ENCODE measurements around the gene FOCAD.

The FOCAD gene

DNA sequence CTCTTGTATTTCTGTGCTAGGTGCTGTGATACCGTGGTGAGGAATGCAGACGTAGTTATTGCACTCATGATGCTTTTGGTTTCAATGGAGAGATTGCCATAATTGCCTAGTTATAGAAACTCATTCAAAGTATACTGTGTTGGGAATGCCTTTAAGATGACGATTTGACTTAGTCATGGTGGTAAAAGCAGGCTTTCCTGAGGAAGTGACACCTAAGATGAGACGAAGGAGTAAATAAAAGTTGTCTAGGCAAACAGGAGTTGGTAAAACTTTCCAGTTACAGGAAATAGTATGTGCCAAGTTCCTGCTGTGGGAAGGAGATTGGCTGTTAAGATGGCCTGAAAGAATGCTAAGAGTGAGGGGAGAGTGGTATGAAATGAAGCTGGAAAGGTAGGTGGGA is 48.1 kb downstream of the FOCAD start:
- DNase-seq: no peak

DNA sequence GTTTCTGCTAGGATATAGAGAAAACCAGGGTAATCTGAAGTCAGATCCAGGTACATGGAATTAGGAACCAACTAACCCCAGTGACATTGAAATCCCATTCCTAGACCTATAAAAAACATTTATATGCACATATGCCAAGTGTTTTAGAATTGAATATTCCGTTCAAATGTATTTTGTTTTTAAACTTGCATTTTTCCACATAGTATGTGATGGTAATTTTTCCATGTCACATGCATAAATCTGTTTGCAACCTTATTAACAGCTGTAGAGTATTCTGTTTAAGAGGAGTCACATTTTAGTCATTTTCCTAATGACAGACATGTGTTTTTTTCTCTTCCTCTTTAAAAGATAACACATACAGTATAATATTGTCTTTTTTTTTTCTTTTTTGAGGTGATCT is 50.2 kb downstream of the FOCAD start:
- DNase-seq: no peak

DNA sequence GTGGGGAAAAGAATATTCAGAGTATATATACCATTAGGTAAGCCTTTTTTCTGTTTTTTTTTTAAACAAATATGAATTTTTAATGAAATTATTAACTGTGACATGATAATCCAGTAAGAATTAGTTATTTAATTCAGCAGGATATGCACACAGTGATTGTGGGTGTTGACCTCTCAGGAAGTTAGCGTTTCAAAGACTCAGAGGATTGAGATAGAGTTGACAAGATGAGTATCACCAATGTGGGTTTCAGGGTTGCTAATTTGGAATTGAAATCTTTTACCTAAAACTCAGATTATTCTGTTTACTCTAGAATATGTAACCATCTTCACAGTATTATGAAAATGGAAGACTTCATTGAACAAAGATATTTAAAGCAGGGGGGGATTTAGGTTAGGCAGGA is 56.2 kb downstream of the FOCAD start:
- DNase-seq: no peak

DNA sequence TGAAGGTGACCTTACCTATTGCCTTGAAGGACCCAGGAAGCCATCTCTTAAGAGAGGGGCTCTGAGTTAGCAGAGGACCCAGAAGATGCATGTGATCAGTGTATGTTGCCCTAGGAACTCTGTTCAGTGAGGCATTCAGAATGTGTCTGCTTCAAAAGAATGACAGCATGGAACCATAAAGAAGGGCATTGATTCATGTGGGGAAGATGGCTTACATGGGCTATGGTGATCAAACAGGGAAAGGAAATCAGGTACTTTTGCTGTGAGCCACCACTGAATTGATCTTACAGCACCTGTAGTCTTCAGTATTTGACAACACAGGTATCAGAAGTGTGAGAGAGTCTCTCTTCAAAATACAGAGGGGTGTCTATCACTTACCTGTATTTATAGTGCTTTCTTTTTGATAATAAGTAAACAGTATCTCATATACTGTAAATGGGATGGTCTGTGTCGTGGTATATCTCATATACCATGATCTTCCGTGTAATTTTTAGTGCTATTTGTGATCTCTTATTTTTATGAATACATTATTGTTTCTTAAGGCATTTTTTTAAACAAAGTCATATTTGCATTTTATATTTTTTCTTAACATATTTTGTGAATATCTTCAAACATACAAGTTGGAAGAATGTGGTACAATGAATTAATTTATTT is 57.0 kb downstream of the FOCAD start:
- DNase-seq: no peak

DNA sequence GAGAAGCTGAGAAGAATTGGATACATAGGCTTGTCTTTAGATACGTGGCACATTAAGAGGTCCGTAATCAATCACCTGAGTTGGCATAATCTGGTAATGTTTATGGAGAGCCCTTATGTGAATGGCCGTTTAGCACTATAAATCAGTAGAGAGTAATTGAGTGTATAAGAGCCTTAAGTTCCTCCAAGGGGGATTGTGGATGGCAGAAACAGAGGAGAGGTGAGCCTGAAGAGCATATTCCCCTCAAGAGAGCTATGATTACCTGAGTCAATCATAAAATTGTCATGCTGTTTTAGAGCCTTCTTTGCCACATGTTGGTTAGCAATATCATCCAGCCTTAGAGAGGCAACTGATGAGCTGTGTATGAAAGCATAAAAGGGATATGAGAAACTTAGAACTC is 58.8 kb downstream of the FOCAD start:
- no peak for DNase-seq

DNA sequence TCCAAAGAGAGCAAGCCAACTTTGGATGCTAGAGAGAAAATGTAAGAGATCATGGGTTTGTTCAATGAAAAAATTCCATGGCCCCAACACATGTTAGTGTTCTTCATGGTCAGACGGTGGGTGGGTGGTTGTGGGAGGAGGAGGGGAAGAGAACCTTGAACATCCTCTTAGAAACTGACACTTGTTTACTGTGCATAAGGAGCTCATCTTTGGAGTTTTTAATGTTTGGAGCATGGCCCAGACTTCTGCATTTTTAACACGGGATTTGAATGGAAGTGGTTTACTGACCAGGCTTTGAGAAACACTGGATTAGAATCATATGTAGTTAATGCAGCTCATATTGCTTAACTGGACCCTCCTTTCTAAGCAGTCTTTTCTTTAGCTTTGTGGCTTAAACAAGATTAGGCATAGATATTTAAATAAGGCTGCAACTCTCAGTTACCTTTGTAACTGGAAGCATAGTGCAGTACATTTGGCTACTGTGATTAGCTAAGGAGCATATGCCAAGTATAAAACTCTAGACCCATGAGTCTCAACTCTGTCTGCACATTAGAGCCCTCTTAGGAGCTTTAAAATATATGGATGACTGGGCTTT is 60.1 kb downstream of the FOCAD start:
- peak; percentile 41 to 68 for DNase-seq

DNA sequence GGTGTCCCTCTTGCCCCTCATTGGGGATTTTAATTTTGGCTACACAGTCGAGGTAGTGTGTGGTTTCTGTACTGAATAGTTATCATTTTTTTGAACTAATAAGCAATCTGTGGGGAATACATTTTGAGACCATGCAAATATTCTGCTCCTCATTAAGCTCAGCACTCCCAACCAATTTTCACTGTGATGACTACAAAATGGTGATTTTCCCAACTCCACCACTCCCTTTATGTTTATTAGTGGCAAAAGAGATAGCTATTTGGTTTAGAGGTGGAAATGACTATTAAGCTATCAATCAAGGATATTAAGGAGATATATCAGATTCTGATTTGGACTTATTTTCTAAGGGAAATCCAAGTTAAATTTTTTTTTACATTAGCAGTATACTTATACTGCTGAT is 62.9 kb downstream of the FOCAD start:
- no peak for DNase-seq

DNA sequence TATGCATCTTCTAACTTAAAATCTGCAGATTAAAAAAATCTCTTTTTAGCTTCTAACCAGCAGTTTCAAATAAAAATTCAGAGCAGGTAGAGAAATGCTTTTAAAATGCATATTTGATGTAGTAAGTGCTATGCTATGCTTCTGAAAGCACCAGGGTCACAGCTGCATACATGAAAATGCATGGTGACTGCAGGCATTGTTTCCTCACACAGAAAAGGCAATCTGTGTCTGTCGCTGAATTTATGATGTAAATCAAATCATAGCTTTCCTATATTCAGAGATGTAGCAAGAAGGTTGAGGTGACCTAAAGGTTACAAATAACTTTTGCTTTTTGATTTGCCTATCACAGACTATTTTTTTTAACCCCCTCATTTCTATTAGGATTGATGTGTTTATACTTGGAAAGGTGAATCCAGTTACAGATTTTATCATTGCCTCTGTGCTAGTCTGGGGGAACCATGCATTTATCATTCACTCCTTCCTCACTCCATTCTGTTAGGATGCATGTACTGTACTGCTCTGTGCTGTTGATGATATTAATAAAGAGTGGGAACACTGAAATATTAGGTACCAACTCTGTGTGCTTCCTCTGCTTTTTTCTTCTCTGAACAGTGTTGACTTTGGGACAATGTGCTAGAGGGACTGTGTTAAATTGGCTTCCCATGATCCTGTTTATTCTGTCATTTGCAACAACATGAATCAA is 65.6 kb downstream of the FOCAD start:
- no peak for DNase-seq

DNA sequence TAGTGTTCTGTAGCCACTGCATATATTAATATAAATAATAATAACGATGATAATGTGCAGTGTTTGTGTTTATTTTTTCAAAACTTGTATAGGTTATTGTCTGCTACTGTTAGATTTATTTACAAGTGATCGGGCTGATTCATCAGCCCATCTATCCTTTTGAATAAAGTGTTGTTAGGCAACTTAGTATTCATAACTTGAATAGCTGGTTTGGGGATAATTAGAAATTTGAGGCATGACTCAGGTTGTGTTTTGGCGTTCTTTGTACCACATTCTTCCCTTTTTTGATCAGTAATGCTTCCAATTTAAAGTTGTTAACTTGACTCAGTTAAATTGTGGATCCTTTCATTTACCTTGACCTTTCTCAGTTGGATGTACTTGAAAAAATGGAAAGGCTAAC is 69.7 kb downstream of the FOCAD start:
- no peak for DNase-seq

DNA sequence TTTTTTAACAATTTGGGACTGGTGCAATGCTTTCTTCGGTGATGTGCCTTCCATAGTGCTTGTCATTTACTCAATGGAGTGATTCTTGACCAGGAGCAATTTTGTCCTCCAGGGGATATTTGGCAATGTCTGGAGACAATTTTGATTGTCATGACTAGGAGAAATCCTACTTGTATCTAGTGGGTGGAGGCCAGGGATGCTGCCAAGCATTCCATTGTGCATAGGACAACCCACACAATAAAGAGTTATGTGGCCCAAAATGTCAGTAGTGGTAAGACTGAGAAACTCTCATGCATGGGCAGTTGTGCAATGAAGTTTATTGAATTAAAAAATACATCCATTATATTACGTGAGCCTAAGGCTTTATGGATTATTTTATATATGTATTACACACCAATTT is 70.5 kb downstream of the FOCAD start:
- no peak for DNase-seq

DNA sequence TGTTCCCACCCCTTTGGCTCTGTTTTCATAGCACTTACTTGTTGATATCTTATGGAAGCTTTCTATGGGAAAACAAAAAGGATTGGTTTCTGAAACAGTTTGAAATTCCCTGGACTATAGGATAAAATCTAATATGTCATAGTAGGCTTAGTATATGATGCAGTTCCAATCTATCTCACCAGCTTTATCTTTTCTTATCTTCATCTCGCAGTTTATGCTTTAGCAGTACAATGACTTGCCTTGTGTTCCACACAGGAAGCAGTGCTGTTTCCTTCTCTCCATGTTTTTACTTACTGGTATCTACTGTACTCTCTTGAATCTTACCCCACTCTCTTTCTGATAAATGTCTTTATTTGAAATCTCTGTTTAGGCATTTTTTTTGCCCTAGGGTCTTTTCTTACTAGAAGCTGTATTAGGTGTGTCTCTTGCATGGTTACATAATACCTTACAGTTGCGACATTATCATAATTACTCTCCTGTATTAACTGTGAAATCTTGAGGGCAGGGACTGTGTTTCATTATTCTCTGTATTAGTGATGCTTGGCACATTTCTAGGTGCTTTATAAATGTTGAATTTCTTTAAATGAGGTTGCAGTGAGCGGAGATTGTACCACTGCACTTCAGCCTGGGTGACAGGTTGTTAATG is 76.3 kb downstream of the FOCAD start:
- no peak for DNase-seq

DNA sequence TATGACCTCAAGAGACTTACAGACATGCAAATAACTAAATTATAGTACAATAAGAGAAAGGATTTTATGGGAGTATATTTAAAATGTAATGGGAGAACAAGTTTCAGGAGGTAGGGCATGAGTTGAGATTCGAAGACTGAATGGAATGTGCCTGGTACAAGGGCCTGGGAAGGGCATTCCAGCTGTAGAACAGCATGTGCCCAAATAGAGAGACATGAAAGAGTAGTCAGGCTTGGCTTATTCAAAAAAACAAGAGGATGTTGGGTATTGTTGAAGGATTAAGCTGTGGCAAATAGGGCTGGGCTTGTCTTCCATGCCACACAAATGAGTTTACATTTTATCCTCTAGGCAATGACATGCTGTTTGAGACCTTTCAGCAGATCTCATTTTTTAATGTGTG is 86.9 kb downstream of the FOCAD start:
- no peak for DNase-seq

DNA sequence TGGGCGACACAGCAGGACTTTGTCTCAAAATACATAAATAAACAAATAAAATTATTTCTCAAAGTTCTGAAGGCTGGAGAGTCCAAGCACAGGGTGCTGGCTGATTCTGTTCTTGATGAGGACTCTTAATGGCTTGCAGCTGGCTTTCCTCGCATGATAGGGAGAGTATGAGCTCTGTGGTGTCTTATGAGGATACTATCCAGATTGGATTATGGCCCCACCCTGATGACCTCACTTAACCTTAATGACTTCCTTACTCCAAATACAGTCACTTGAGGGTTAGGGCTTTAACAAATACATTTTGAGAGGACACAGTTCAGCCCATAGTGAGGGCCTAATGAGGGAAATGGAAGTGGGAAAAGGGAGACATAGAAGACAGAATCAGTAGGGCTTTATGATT is 87.7 kb downstream of the FOCAD start:
- DNase-seq: no peak

DNA sequence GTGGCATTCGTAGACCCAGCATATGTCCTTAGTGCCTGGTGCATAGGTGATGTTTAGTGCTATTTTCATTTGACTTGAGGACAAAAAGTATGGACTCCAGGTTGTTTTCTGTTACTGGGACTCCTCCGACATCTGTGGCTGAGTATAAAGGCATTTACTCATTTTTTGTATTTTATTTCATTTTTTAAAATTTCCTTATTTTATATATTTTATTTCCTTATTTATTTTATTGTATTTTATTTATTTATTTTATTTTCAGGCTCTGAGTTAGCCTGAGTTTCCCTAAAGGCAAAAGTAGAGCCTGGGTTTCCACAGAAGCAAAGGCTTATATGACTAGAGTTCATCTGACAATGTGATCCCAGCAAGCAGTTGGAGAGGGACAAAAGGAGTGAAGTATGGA is 91.6 kb downstream of the FOCAD start:
- DNase-seq: no peak

DNA sequence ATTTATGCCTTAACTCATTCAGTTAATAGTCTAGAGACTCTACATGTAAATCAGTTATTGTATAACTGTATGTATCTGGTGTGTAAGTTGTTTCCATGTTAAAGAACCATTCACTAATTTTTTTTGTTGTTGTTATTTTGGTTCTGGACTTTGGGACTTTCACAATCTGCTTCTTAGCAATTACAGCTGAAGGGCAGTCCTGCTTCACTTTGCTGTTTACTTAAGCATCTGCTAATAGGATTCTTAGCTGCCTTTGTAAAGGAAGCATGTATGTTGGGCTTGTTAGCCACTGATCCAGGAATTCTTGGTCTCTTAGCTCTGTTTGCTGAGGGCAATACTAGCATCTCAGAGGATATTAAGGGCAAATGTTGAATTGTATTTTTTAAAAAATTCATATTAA is 97.0 kb downstream of the FOCAD start:
- no peak for DNase-seq

DNA sequence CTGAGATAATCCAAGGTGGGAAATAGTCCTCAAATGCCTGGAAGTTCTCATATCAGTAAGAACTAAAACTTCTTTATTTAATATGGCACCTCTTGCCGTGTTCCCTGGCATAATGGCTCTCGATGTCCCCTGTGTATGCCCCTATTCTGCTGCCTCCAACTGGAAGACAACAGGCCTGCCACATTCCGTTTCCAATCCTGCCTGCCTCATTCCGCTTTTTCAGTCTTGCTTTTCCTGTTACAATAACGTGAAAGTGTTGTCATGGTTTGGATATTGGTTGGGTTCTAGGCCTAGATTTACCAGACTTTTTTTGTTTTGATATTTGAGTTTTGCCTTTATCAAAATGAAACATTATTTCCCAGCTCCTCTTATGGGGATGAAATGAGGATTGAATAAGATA is 98.2 kb downstream of the FOCAD start:
- no peak for DNase-seq

DNA sequence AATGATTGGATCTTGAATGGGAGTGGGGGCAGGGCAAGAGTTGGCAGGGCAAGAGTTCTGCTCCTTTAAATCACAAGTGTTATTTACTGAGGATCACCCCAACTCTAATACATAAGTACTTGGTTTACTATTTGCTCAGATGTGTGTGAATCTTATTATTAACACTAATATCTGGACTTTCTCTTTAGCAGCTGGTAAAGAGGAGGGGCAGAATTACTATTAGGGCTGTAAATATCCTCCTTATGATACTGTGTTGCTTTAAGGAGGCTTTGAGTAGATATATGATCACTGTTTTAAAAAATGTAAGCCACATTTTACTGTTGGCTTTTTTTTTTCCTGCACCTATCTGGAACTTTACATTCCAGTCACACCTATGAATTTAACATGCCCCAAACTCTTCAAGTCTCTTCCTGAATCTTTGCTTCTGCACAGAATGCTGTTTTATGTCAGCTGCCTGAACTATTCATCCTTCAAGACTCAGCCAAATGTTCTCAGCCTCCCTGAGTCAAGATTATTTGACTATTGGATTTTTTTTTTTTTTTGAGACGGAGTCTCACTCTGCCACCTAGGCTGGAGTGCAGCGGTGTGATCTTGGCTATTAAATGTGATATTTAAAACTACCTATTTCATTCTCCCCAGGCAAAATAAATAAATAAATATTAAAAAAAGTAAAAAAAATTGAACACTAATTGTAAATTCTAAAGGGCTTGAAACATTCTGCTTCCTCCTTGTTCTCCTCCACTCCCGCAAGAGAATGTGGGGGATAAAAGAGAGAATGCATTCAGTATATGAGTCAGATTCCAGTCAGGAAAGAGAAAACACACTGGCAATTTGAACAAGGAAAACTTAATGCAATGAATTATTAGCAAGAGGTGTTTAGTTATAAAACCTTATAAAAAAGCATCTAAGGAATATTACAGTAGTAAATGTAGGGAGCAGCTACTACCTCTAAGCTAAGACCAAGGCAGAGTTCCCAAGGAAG is 99.3 kb downstream of the FOCAD start:
- no peak for DNase-seq

DNA sequence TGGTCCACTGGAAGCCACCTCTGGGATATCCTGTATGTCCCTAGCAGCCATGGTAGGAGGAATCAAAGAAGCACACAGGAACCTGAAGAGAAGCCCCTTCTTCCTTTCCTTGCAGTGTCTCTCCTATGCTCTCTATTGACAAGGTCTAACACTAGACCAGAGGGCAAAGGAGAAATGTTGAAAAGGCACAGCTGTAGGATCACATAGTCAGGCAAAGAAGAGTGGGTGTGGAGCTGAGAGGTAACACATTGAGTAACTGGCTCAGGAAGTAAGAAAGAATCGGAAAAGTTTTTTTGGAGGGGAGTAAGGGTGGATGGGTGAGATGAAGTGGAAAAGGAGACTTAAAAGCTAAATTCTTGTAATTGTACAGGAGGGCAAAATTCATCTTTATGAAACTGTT is 100.1 kb downstream of the FOCAD start:
- DNase-seq: no peak

DNA sequence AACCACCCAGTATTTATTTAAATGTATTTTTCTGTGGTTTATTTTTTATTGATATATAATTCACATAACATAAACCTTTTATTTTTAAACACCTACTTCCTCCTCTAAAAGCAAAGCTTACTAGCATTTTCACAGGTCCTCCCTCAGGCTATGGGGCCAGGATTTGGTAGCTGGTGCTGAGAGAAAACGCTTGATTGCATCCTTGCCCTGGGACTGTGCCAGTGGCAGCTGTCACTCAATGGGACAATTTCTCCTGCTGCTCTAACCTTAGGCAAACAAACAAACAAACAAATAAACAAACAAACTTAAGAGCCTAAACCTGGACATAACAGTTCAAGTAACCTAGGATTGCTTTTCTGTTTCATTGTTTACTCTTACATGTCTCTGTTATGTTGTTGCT is 102.7 kb downstream of the FOCAD start:
- peak; percentile 36 to 73 for DNase-seq

DNA sequence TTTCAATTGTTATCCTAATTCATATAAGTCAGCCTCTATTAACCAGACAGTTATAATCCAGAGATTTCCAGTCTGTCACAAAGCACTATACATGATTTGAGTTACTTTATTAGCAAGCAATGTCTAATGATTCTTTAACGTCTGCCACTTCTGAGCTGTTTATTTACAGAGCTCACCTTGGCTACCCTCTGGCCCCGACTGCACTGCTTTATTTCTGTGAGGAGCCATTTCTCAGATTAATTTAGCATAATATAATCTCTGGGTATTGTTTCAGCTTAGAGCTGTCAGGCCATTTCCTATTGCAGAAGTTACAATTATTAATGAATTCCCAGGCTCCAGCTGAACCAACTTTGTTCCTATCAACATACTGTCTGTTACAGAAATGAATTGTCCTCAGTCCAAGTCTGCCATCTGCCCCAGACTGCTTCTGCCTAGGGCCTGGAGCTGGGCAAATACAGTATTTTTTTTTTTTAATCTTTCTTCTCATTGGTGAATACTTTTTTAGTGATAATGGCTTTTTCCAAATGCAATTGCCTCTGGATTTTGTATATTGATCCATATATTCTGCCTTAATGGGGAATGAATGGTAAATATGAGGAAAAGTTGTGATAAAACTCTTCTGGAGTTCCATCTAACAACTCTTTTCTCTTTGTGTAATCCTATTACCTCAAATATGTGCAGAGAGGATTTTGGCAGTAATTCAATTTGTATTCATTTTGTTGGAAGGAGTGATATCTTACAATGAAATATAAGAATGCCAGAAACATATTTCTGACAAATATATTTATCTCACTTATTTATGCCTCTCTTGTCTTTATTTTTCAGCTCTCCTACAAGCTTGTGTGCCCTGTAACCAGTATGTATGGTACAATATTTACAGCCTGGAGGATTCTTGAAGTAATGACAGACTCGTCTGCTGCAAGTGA is 104.7 kb downstream of the FOCAD start:
- DNase-seq: peak; percentile 89 to 91

DNA sequence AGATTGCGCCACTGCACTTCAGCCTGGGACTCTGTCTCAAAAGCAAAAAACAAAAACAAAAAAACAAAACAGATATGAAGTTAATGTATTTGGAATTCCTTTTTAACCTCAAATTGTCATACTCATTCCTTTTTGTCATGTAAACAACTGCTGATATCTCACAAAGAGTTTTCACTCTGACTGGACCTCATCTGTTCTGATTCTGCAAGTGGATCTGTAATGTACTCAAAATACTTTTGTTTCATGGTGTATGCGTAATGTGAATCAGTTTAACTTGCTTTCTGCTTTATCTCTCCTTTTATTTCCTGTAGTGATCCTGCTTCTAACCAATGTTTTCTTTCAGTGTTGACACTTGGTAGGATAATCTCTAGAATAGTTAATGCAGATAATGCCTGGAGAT is 106.7 kb downstream of the FOCAD start:
- no peak for DNase-seq

DNA sequence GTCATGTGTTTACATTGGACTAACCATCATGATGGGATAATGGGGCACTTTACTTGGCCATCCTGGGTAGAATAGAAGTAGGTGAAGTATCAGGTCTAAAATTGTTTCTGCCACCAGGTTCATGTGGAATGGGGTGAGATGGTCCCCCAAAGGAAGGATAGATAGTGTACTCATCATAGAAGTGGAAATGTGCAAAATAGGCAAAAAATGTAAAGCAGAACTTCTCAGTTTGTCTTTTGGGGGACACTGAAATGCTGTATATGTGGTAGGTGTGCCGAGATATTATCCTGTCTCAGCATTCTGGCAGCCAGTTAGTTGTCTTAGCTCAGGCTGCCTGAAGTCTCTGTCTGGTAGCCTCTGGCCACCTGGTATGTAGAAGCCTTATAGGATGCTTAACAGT is 107.6 kb downstream of the FOCAD start:
- DNase-seq: no peak
